ENCODE measurements around the gene ENDOV. TPM values are rescaled to one million over a fixed set of nuclear protein-coding genes. Genes with fewer than 3 reads are reported as not detected.

Gene ENDOV
- total and polyA plus RNA-seq, 2 of the 13 experiments (the other 11 are each of a cell fraction or from before 2014, with no cell fraction given) = 15.1 to 17.1 TPM

- POLR2A ChIA-PET = no interaction called here
Measured at GRCh38 chr17:80388601-80389000, 26.4 kb upstream of the ENDOV start.

GRCh38 chr17:80389011-80389995, 25.7 kb upstream of the ENDOV start:
- no peaks in the 10 kb centered on the region; the same call in 1 of the 2 replicates for H4K20me1 ChIP-seq (ENCODE audit: insufficient read depth, low read length)
- intact Hi-C loops (cut with micrococcal nuclease; ENCODE audit: unreplicated experiment) = no loop called here
- DNase-seq (ENCODE audit: low spot score) (no peak), FAIRE-seq (no peak), ATAC-seq (no peak)
- BruUV-seq (replicated peaks) = no TSS peak
- no peak overlapping the region for H2AFZ ChIP-seq (ENCODE audit: low read length)
- no peak overlapping the region for H3K4me3 ChIP-seq (replicated peaks in 1 of 3; ENCODE audit: insufficient read depth in 1 of 3, low read depth in 2 of 3, low read length in 3 of 3)
- H3K27me3 ChIP-seq (ENCODE audit: control insufficient read depth in 1 of 2, insufficient read depth in 2 of 2, low read length in 2 of 2) = no peaks in the 10 kb centered on the region
- no peak overlapping the region for H3K9ac ChIP-seq (ENCODE audit: insufficient read depth, low read depth, low read length)
- 97% methylated on average over 22 of the region's 22 CpGs for WGBS (ENCODE audit: low lambda C conversion rate)
- no peaks in the 10 kb centered on the region for H3K79me2 ChIP-seq (ENCODE audit: insufficient read depth, low read length)
- no peak overlapping the region for H3K4me2 ChIP-seq (ENCODE audit: low read depth, low read length)
- ChIA-PET POLR2A (no interaction called here), CTCF (ENCODE audit: low intra/inter-chr PET ratio, low total read pairs) (no interaction called here)
- H3K4me1 ChIP-seq (ENCODE audit: insufficient read depth, low read length) = no peaks in the 10 kb centered on the region
- H3K9me3 ChIP-seq (ENCODE audit: low read length) = no peaks in the 10 kb centered on the region
- in situ Hi-C loops (cut with HindIII; ENCODE audit: extremely low pct_ligation_motif_present, low pct_unique_long_range_greater_than_20kb) = no loop called here
- H3K36me3 ChIP-seq (replicated peaks in 1 of 2; ENCODE audit: control insufficient read depth in 1 of 2, insufficient read depth in 2 of 2, low read length in 2 of 2) = peaks cover 33 to 57% of the 10 kb centered on the region in 2 experiments
- H3K27ac ChIP-seq (ENCODE audit: extremely low read length, insufficient read depth, low read length) = no peak overlapping the region
- TF ChIP-seq ZNF512 (CRISPR knock-in tag; IDR thresholded peaks at IDR 0.05) = no peak
- no peak for TF ChIP-seq ZNF333 (CRISPR knock-in tag; IDR thresholded peaks at IDR 0.05; ENCODE audit: borderline replicate concordance)
- no peak for TF ChIP-seq ZNF597 (CRISPR knock-in tag; IDR thresholded peaks at IDR 0.05)
- no peak for TF ChIP-seq ZNF761 (CRISPR knock-in tag; conservative IDR thresholded peaks at IDR 0.05)
- no peak for TF ChIP-seq ZBTB8A (CRISPR knock-in tag; IDR thresholded peaks at IDR 0.05; ENCODE audit: borderline replicate concordance, low read depth)
- no peak for TF ChIP-seq ETV5 (CRISPR knock-in tag; IDR thresholded peaks at IDR 0.05; ENCODE audit: borderline replicate concordance)
- no peak for TF ChIP-seq ZNF451 (CRISPR knock-in tag; IDR thresholded peaks at IDR 0.05)
- no peak for TF ChIP-seq ZNF687 (CRISPR knock-in tag; IDR thresholded peaks at IDR 0.05)
- TF ChIP-seq PHF20 (CRISPR knock-in tag; IDR thresholded peaks at IDR 0.05) = no peak

More at GRCh38 chr17:80388601-80389000, 26.4 kb upstream of the ENDOV start:
- no peak for ATAC-seq
- Histone ChIP-seq H3K27me3 (ENCODE audit: control insufficient read depth in 1 of 2, insufficient read depth in 2 of 2, low read length in 2 of 2) (no peaks in the 10 kb centered on the region), H3K36me3 (replicated peaks in 1 of 2; ENCODE audit: control insufficient read depth in 1 of 2, insufficient read depth in 2 of 2, low read length in 2 of 2) (peaks cover 36 to 60% of the 10 kb centered on the region in 2 experiments), H3K4me2 (ENCODE audit: low read depth, low read length) (no peak overlapping the region), H3K79me2 (ENCODE audit: insufficient read depth, low read length) (no peaks in the 10 kb centered on the region), H2AFZ (ENCODE audit: low read length) (no peak overlapping the region), H3K4me3 (replicated peaks in 1 of 3; ENCODE audit: insufficient read depth in 1 of 3, low read depth in 2 of 3, low read length in 3 of 3) (no peak overlapping the region), H4K20me1 (ENCODE audit: insufficient read depth, low read length) (no peaks in the 10 kb centered on the region; the same call in 1 of the 2 replicates), H3K9ac (ENCODE audit: insufficient read depth, low read depth, low read length) (no peak overlapping the region), H3K27ac (ENCODE audit: extremely low read length, insufficient read depth, low read length) (no peak overlapping the region), H3K4me1 (ENCODE audit: insufficient read depth, low read length) (no peaks in the 10 kb centered on the region), H3K9me3 (ENCODE audit: low read length) (no peaks in the 10 kb centered on the region)
- in situ Hi-C loops (cut with HindIII; ENCODE audit: extremely low pct_ligation_motif_present, low pct_unique_long_range_greater_than_20kb) (no loop called here), intact Hi-C loops (cut with micrococcal nuclease; ENCODE audit: unreplicated experiment) (no loop called here)
- TF ChIP-seq KMT2B (CRISPR knock-in tag; IDR thresholded peaks at IDR 0.05) = no peak
- BruUV-seq (replicated peaks) = no TSS peak
- 93% methylated on average over 10 of the region's 10 CpGs for WGBS (ENCODE audit: low lambda C conversion rate)
- CTCF ChIA-PET (ENCODE audit: low intra/inter-chr PET ratio, low total read pairs) = no interaction called here
- no peak for DNase-seq (ENCODE audit: low spot score)
- no peak for FAIRE-seq
